Measurements from ENCODE around the gene RAPSN. TPM values are rescaled to one million over a fixed set of nuclear protein-coding genes. Genes with fewer than 3 reads are reported as not detected.

RAPSN gene
- total and polyA plus RNA-seq, 2 donors (not counting 3 experiments of a cell fraction or from before 2014, with no cell fraction given), result 0.18 to 1.6 TPM

DNA sequence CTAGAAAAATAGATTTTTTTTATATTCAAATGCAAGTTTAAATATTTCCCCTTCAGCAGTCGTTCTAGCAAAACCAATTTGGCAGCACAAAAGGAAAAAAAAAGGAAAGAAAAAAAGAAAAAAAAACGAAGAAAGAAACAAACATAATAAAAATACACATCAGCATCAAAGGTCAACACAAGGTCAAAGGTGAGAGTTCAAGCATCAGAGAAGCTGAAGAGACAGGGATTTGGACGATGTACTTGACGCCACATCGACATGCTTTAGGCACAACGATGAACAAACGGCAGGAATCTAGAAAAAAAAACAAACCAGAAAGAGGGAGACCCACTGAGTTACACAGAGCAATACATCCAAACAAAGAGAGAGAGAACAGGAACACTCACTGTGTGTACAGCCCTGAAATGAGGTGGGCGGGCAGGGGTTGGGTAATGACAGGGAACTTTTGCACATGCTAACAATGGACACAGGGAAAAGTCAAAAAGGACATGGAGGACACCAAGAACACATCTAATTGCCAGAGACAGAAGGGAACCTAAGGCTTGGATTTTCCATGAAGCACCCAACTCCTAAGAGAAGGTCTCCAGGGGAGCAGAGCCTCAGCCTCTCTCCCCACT, 19.8 kb upstream of the RAPSN start:
- CTCF ChIA-PET, result interaction anchor here (1.5 kb wide), 1 partner anchor 10 kb away, joined by 8 read pairs; no protein-coding TSS in a partner anchor
- no peaks in the 10 kb centered on the region for H4K20me1 ChIP-seq (replicated peaks; ENCODE audit: control insufficient read depth, extremely low read depth, insufficient read depth, low read length)
- no TSS peak for BruUV-seq (replicated peaks)
- DNase-seq (ENCODE audit: low read depth, low spot score) (no peak), FAIRE-seq (peak; percentile 38)
- peaks cover 27 to 28% of the 10 kb centered on the region in 2 experiments for H3K36me3 ChIP-seq (ENCODE audit: control insufficient read depth in 2 of 2, extremely low read depth in 1 of 2, insufficient read depth in 2 of 2, low read length in 2 of 2)
- H3K9me3 ChIP-seq (replicated peaks; ENCODE audit: control insufficient read depth, insufficient read depth, low read length), result no peaks in the 10 kb centered on the region
- H3K27ac ChIP-seq (ENCODE audit: insufficient read depth, low read depth, low read length), result no peak overlapping the region
- H3K9me1 ChIP-seq (replicated peaks; ENCODE audit: control insufficient read depth, extremely low read depth, insufficient read depth, low read length), result no peaks in the 10 kb centered on the region
- peaks cover 37% of the 10 kb centered on the region for H3K4me1 ChIP-seq (ENCODE audit: control insufficient read depth, extremely low read depth, insufficient read depth, low read length)
- no peaks in the 10 kb centered on the region for H3K27me3 ChIP-seq (ENCODE audit: control insufficient read depth in 2 of 2, insufficient read depth in 2 of 2, low read length in 2 of 2)
- no peak overlapping the region for H3K4me3 ChIP-seq (replicated peaks in 1 of 3; ENCODE audit: insufficient read depth in 1 of 3, low read depth in 1 of 3, low read length in 3 of 3)
- POLR2A ChIA-PET, result no interaction called here
- dilution Hi-C loops (cut with MboI; ENCODE audit: extremely low pct_ligation_motif_present, low sequenced_read_pairs), result no loop called here
- intact Hi-C loops (cut with micrococcal nuclease), result no loop called here
- TF ChIP-seq JUN (IDR thresholded peaks at IDR 0.05; ENCODE audit: borderline replicate concordance, insufficient read depth, insufficient read length, low read depth), result no peak
- no peak for TF ChIP-seq MYC (IDR thresholded peaks at IDR 0.05; ENCODE audit: low read depth, low read length)
- TF ChIP-seq, protein P1, sequence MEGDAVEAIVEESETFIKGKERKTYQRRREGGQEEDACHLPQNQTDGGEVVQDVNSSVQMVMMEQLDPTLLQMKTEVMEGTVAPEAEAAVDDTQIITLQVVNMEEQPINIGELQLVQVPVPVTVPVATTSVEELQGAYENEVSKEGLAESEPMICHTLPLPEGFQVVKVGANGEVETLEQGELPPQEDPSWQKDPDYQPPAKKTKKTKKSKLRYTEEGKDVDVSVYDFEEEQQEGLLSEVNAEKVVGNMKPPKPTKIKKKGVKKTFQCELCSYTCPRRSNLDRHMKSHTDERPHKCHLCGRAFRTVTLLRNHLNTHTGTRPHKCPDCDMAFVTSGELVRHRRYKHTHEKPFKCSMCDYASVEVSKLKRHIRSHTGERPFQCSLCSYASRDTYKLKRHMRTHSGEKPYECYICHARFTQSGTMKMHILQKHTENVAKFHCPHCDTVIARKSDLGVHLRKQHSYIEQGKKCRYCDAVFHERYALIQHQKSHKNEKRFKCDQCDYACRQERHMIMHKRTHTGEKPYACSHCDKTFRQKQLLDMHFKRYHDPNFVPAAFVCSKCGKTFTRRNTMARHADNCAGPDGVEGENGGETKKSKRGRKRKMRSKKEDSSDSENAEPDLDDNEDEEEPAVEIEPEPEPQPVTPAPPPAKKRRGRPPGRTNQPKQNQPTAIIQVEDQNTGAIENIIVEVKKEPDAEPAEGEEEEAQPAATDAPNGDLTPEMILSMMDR (IDR thresholded peaks at IDR 0.05; ENCODE audit: extremely low read depth in 1 of 2, insufficient read depth in 1 of 2, low read depth in 1 of 2, low read length in 2 of 2), result no peak
- no peak for TF ChIP-seq POLR2A (IDR thresholded peaks at IDR 0.05; ENCODE audit: low read depth, low read length)
- H3K4me2 ChIP-seq (ENCODE audit: insufficient read depth, low read length), result no peak overlapping the region
- no peak overlapping the region for H2AFZ ChIP-seq (ENCODE audit: low read depth, low read length)
- H3K79me2 ChIP-seq (ENCODE audit: control insufficient read depth, insufficient read depth, low read length), result peaks cover 26% of the 10 kb centered on the region
- no peak overlapping the region for H3K9ac ChIP-seq (replicated peaks; ENCODE audit: extremely low read depth, insufficient read depth, low read length)

DNA sequence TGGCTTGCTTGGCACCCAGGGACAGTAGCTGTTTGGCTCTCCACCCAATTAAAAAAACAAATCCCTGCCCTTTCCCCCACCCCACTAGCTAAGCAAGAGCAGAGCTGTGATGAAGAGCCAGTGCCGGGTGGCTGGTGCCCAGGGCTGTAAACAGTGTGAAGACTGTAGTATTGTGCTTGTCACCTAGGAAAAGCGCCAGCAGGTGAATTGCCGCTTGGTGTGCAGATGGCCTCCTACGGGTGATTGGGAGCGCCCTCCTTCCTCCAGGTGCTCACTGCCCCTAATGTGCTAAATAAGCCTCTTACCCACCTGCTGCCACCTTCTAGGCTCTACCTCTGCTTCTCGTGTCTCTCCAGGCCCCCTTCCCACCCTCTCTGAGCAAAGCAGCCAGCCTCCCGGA, 18.4 kb upstream of the RAPSN start:
- dilution Hi-C loops (cut with MboI; ENCODE audit: extremely low pct_ligation_motif_present, low sequenced_read_pairs), result no loop called here
- H3K4me2 ChIP-seq (ENCODE audit: insufficient read depth, low read length), result peak overlapping the region; percentile 60
- H3K36me3 ChIP-seq (ENCODE audit: control insufficient read depth in 2 of 2, extremely low read depth in 1 of 2, insufficient read depth in 2 of 2, low read length in 2 of 2), result peaks cover 16 to 24% of the 10 kb centered on the region in 2 experiments
- H2AFZ ChIP-seq (ENCODE audit: low read depth, low read length), result no peak overlapping the region
- no peaks in the 10 kb centered on the region for H3K9me3 ChIP-seq (replicated peaks; ENCODE audit: control insufficient read depth, insufficient read depth, low read length)
- peak overlapping the region; percentile 36 for H3K27ac ChIP-seq (ENCODE audit: insufficient read depth, low read depth, low read length)
- no peaks in the 10 kb centered on the region for H4K20me1 ChIP-seq (replicated peaks; ENCODE audit: control insufficient read depth, extremely low read depth, insufficient read depth, low read length)
- H3K4me3 ChIP-seq (replicated peaks in 1 of 3; ENCODE audit: insufficient read depth in 1 of 3, low read depth in 1 of 3, low read length in 3 of 3), result no peak overlapping the region
- FAIRE-seq (no peak), DNase-seq (ENCODE audit: low read depth, low spot score) (no peak)
- TF ChIP-seq, protein P1 (IDR thresholded peaks at IDR 0.05; ENCODE audit: extremely low read depth in 1 of 2, insufficient read depth in 1 of 2, low read depth in 1 of 2, low read length in 2 of 2), result no peak
- TF ChIP-seq GATA2 (IDR thresholded peaks at IDR 0.05; ENCODE audit: insufficient read depth, insufficient read length, low read depth, low read length), result no peak
- TF ChIP-seq FOS (IDR thresholded peaks at IDR 0.05; ENCODE audit: borderline replicate concordance, insufficient read depth, low read length), result no peak
- no peak for TF ChIP-seq POLR2A (IDR thresholded peaks at IDR 0.05; ENCODE audit: low read depth, low read length)
- no peak for TF ChIP-seq POLR2AphosphoS5 (IDR thresholded peaks at IDR 0.05; ENCODE audit: insufficient read depth, low read depth, low read length)
- no peak for TF ChIP-seq EZH2 (IDR thresholded peaks at IDR 0.05; ENCODE audit: borderline replicate concordance, low read depth, low read length, severe bottlenecking)
- no peak for TF ChIP-seq JUN (IDR thresholded peaks at IDR 0.05; ENCODE audit: borderline replicate concordance, insufficient read depth, insufficient read length, low read depth)
- TF ChIP-seq, protein P2, sequence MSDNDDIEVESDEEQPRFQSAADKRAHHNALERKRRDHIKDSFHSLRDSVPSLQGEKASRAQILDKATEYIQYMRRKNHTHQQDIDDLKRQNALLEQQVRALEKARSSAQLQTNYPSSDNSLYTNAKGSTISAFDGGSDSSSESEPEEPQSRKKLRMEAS (IDR thresholded peaks at IDR 0.05; ENCODE audit: insufficient read depth, insufficient read length), result no peak
- no peaks in the 10 kb centered on the region for H3K27me3 ChIP-seq (ENCODE audit: control insufficient read depth in 2 of 2, insufficient read depth in 2 of 2, low read length in 2 of 2)
- peaks cover 26% of the 10 kb centered on the region for H3K79me2 ChIP-seq (ENCODE audit: control insufficient read depth, insufficient read depth, low read length)
- BruUV-seq (replicated peaks), result no TSS peak
- POLR2A ChIA-PET, result interaction anchor here (1.4 kb wide), 1 partner anchor 85 kb away, joined by 6 read pairs; the partner anchor contains the start of gene CELF1
- H3K4me1 ChIP-seq (ENCODE audit: control insufficient read depth, extremely low read depth, insufficient read depth, low read length), result peaks cover 37% of the 10 kb centered on the region
- CTCF ChIA-PET, result interaction anchor here (1.1 to 2.5 kb wide), 5 partner anchors 10 to 249 kb away, joined by 3 to 8 read pairs (median 4); no protein-coding TSS in a partner anchor
- intact Hi-C loops (cut with micrococcal nuclease), result no loop called here
- no peak overlapping the region for H3K9ac ChIP-seq (replicated peaks; ENCODE audit: extremely low read depth, insufficient read depth, low read length)
- no peaks in the 10 kb centered on the region for H3K9me1 ChIP-seq (replicated peaks; ENCODE audit: control insufficient read depth, extremely low read depth, insufficient read depth, low read length)

Measured in endothelial cell of umbilical vein (primary cell).